Transverse colon (tissue), 4 donors: ENCODE data around the gene CACTIN. TPM values are rescaled to one million over a fixed set of nuclear protein-coding genes. Genes with fewer than 3 reads are reported as not detected.
"Not testable (repeated sequence)": the region's sequence is repeated elsewhere in the genome, so short reads cannot be mapped to it uniquely, and the experiment has no call there.

Experiments
- DNase-seq: peaks from one replicate; pipeline ENCODE4 v3.0.0-alpha.2; 2019
- H3K27ac ChIP-seq, 4 donors: fragments of 200-600 bp; sonication (generic); 2 replicates each; pipeline ENCODE4 v1.5.1; 2016 to 2018; ENCODE audit warnings: inconsistent platforms in 4 of 4
- H3K27me3 ChIP-seq: fragments of 200-600 bp; sonication (generic); 2 replicates; pipeline ENCODE4 v1.5.1; 2017; ENCODE audit warnings: inconsistent platforms
- H3K36me3 ChIP-seq, 4 donors: fragments of 200-600 bp; sonication (generic); 2 replicates each; pipeline ENCODE4 v1.5.1; 2017 to 2019; ENCODE audit warnings: inconsistent platforms in 4 of 4
- H3K4me1 ChIP-seq, 4 donors: fragments of 200-600 bp; sonication (generic); 2 replicates each; pipeline ENCODE4 v1.5.1; 2017 to 2020; ENCODE audit warnings: inconsistent platforms in 4 of 4
- H3K4me3 ChIP-seq, 4 donors: fragments of 200-600 bp; sonication (generic); 1 replicate in 1 of 4; 2 replicates in 3 of 4; pipeline versions ENCODE4 v1.5.1 to v1.6.1; 2017 to 2019; ENCODE audit warnings: inconsistent platforms in 4 of 4
- H3K9me3 ChIP-seq, 2 donors: fragments of 200-600 bp; sonication (generic); 2 replicates each; pipeline ENCODE4 v1.5.1; 2017 to 2019; ENCODE audit warnings: inconsistent platforms in 2 of 2
- CTCF ChIP-seq, 5 experiments: fragments of 200-600 bp in 3 of 5; fragments of 450-650 bp in 2 of 5; sonication (generic) in 3 of 5; IDR thresholded peaks; 1 replicate in 2 of 5; 2 replicates in 3 of 5; pipeline ENCODE4 v1.5.1; 2016 to 2017; ENCODE audit warnings: antibody characterized with exemption in 5 of 5, inconsistent platforms in 3 of 5, mild to moderate bottlenecking in 2 of 5, moderate library complexity in 1 of 5
- EP300 ChIP-seq: sonication (generic); formaldehyde crosslinking; IDR thresholded peaks from one replicate; pipeline ENCODE4 v1.6.1; 2017; ENCODE audit warnings: antibody characterized with exemption, low read depth
- POLR2A ChIP-seq: fragments of 450-650 bp; IDR thresholded peaks from one replicate; pipeline ENCODE4 v1.6.1; 2016; ENCODE audit warnings: antibody characterized with exemption, mild to moderate bottlenecking, moderate library complexity
- POLR2AphosphoS5 ChIP-seq, 3 donors: sonication (generic); formaldehyde crosslinking; IDR thresholded peaks; one replicate each; pipeline ENCODE4 v1.6.1; 2016; ENCODE audit warnings: antibody characterized with exemption in 3 of 3
- WGBS, 2 donors: methylation state at CpG; one replicate each; pipeline ENCODE4 v1.1.5; 2018; ENCODE audit warnings: low coverage in 1 of 2; 5-methylcytosine and 5-hydroxymethylcytosine counted together
- in situ Hi-C, 4 donors: fragments of 200-750 bp; cut with MboI; loops; one replicate each; pipeline versions ENCODE4 v1.15.0 to v1.15.1; 2017; ENCODE audit warnings: low sequenced_read_pairs in 3 of 4, low pct_ligation_motif_present in 1 of 4, low pct_unique_long_range_greater_than_20kb in 1 of 4
- intact Hi-C: fragments of 100-400 bp; cut with DNase I; formaldehyde crosslinking; loops from one replicate; pipeline ENCODE4 v1.15.1; 2023; ENCODE audit warnings: low total_unique reads
- total RNA-seq, 4 donors: library from RNA; depleted of rRNA; stranded (reverse); fragments of >200 nt; gene quantifications; one replicate each; pipeline ENCODE4 v1.1.0, GENCODE V29; 2016

CACTIN gene
- total RNA-seq, 4 donors from 2014 or later: 21.9 to 88.4 (median 53.0) TPM

DNA sequence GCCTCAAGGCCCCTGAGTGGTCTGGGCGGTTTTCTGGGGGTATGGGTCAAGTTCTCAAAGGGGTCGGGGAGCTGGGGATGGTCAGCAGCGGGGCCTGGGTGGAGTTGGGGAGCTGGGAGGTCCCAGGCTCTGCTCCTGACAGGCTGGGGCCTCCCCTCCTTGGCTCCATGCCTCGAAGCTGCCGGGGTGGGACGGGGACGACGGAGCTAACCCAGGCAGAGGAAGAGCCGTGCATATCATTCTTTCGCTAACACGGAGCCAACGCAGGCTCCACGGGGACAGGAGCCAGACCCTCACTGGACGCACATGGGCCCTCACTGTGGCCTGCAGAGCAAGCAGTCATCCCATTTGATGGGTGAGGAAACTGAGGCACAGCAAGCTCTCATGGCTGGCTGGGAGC, 25.8 kb upstream of the CACTIN start:
- H3K4me1 ChIP-seq: no peaks in the 10 kb centered on the region
- peaks cover 0 to 27% (median 8%) of the 10 kb centered on the region in 4 donors for H3K36me3 ChIP-seq
- no peak overlapping the region for H3K4me3 ChIP-seq
- intact Hi-C loops: no loop called here
- in situ Hi-C loops: no loop called here
- no peaks in the 10 kb centered on the region for H3K27me3 ChIP-seq
- no peak for DNase-seq
- no peak overlapping the region for H3K27ac ChIP-seq
- 95% methylated on average over 13 of the region's 14 CpGs; no CpG with 5 or more reads in 1 of the 2 donors for WGBS, 2 donors
- no peak for TF ChIP-seq POLR2A
- no peak for TF ChIP-seq POLR2AphosphoS5 (IDR thresholded peaks at IDR 0.05)
- no peak for TF ChIP-seq EP300
- no peak for TF ChIP-seq CTCF (IDR thresholded peaks at IDR 0.05)
- H3K9me3 ChIP-seq: no peaks in the 10 kb centered on the region

DNA sequence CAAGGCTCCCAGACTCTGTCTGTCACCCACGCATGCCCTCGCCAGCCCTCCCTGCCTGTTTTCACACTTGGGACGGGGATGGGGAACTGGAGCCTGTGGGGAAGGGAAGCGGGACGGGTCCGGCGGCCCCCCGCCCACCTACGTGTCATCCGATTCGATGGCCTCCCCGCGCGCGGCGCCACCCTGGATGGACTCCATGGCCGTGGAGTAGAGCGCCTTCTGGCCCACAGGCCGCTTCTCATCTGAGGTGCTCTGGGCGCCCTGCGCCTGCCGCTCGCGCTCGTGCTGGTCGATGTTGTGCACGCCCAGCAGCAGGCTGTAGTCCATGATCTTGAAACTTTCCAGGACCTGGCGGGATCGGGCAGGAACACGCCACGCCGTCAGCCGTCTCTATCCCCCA, 25.1 kb upstream of the CACTIN start:
- Histone ChIP-seq H3K4me3 (no peak overlapping the region), H3K9me3 (no peaks in the 10 kb centered on the region), H3K27me3 (no peaks in the 10 kb centered on the region), H3K4me1 (no peaks in the 10 kb centered on the region), H3K36me3 (peaks cover 0 to 21% (median 5%) of the 10 kb centered on the region in 4 donors), H3K27ac (no peak overlapping the region)
- TF ChIP-seq POLR2A (no peak), CTCF (IDR thresholded peaks at IDR 0.05) (no peak), EP300 (no peak), POLR2AphosphoS5 (IDR thresholded peaks at IDR 0.05) (no peak)
- intact Hi-C loops (no loop called here), in situ Hi-C loops (no loop called here)
- WGBS, 2 donors: 98 to 100% methylated on average over 1 to 29 of the region's 33 CpGs
- no peak for DNase-seq

DNA sequence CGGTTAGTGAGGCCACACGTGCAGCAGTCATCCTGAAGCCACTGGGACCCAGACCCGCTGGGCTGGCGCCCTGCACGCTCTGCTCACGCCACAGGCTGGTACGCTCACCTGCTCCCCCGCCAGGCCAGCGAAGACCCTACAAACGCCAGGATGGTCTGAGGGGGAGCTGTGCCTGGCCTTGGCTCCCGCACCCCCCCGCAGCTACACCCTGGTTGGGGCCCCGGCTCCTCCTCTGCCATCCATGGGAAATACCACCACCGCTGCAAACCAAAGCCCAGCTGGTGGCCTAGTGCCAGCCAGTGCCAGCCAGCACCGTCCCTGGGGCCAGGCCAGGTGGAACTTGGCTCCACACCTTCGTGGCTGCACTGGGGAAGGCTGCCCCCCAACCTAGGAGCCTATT, 23.3 kb upstream of the CACTIN start:
- Histone ChIP-seq H3K4me3 (no peak overlapping the region), H3K27ac (no peak overlapping the region), H3K4me1 (no peaks in the 10 kb centered on the region), H3K36me3 (peaks cover 0 to 13% (median 5%) of the 10 kb centered on the region in 4 donors), H3K9me3 (no peaks in the 10 kb centered on the region), H3K27me3 (no peaks in the 10 kb centered on the region)
- in situ Hi-C loops: no loop called here
- WGBS, 2 donors: 90% methylated on average over 15 of the region's 16 CpGs; no CpG with 5 or more reads in 1 of the 2 donors
- TF ChIP-seq CTCF (IDR thresholded peaks at IDR 0.05) (no peak), EP300 (no peak), POLR2A (no peak), POLR2AphosphoS5 (IDR thresholded peaks at IDR 0.05) (no peak)
- intact Hi-C loops: no loop called here
- DNase-seq: no peak

- Histone ChIP-seq H3K4me1 (no peaks in the 10 kb centered on the region), H3K36me3 (peaks cover 0 to 13% (median 4%) of the 10 kb centered on the region in 4 donors), H3K4me3 (no peak overlapping the region), H3K27me3 (no peaks in the 10 kb centered on the region), H3K9me3 (no peaks in the 10 kb centered on the region), H3K27ac (no peak overlapping the region)
- TF ChIP-seq POLR2A (no peak), POLR2AphosphoS5 (IDR thresholded peaks at IDR 0.05) (no peak), CTCF (IDR thresholded peaks at IDR 0.05) (no peak), EP300 (no peak)
- intact Hi-C loops (no loop called here), in situ Hi-C loops (no loop called here)
- 80 to 94% methylated on average over 1 to 29 of the region's 33 CpGs for WGBS, 2 donors
- no peak for DNase-seq
These were observed 21.7 kb upstream of the CACTIN start for GRCh38 chr19:3648037-3648905.

- H3K27me3 ChIP-seq, intact Hi-C loops, H3K9me3 ChIP-seq, in situ Hi-C loops, H3K4me3 ChIP-seq, H3K27ac ChIP-seq, H3K4me1 ChIP-seq, DNase-seq: not testable (repeated sequence)
- WGBS, 2 donors: 85% methylated on average over 5 of the region's 5 CpGs; no CpG with 5 or more reads in 1 of the 2 donors
- H3K36me3 ChIP-seq: peaks cover 0 to 11% (median 0%) of the 10 kb centered on the region in 4 donors
These were observed 20.5 kb upstream of the CACTIN start for GRCh38 chr19:3647102-3647501.
